Liver (tissue), 9 donors: ENCODE results near the gene VPS35. TPM values are rescaled to one million over a fixed set of nuclear protein-coding genes. Genes with fewer than 3 reads are reported as not detected.

Source experiments
- DNase-seq: peaks from one replicate; pipeline ENCODE4 v3.0.0-alpha.2; 2017; ENCODE audit warnings: low spot score
- H3K27ac ChIP-seq, 2 donors: one replicate each; pipeline ENCODE4 v1.7.0; 2013; ENCODE audit warnings: inconsistent platforms in 2 of 2, low read length in 2 of 2, control low read depth in 1 of 2, low read depth in 1 of 2, mild to moderate bottlenecking in 1 of 2
- H3K27me3 ChIP-seq, 4 donors: one replicate each; pipeline versions ENCODE4 v1.6.1 to v1.7.0; 2013; ENCODE audit warnings: low read length in 3 of 4, inconsistent platforms in 1 of 4, mild to moderate bottlenecking in 1 of 4, moderate library complexity in 1 of 4; ENCODE audit not compliant: control insufficient read depth in 4 of 4, insufficient read depth in 4 of 4
- H3K36me3 ChIP-seq, 4 donors: one replicate each; pipeline versions ENCODE4 v1.6.1 to v1.7.0; 2013; ENCODE audit warnings: low read length in 3 of 4, mild to moderate bottlenecking in 3 of 4, low read depth in 1 of 4, moderate library complexity in 1 of 4; ENCODE audit not compliant: control insufficient read depth in 4 of 4, insufficient read depth in 3 of 4
- H3K4me1 ChIP-seq, 4 donors: one replicate each; pipeline versions ENCODE4 v1.6.1 to v1.7.0; 2013; ENCODE audit warnings: low read length in 3 of 4, mild to moderate bottlenecking in 3 of 4, moderate library complexity in 1 of 4; ENCODE audit not compliant: control insufficient read depth in 4 of 4, insufficient read depth in 4 of 4
- H3K4me3 ChIP-seq, 3 donors: one replicate each; pipeline versions ENCODE4 v1.6.1 to v1.7.0; 2013; ENCODE audit warnings: low read length in 3 of 3, control low read depth in 1 of 3, low read depth in 1 of 3, mild to moderate bottlenecking in 1 of 3
- H3K9ac ChIP-seq, 2 donors: one replicate each; pipeline ENCODE4 v1.7.0; 2013; ENCODE audit warnings: low read length in 2 of 2, mild to moderate bottlenecking in 2 of 2, moderate library complexity in 2 of 2, control low read depth in 1 of 2, low read depth in 1 of 2
- H3K9me3 ChIP-seq, 4 donors: one replicate each; pipeline versions ENCODE4 v1.6.1 to v1.7.0; 2013; ENCODE audit warnings: low read length in 3 of 4; ENCODE audit not compliant: control insufficient read depth in 4 of 4
- CTCF ChIP-seq: fragments of 150-350 bp; IDR thresholded peaks from 2 replicates; pipeline ENCODE4 v1.5.1; 2017; ENCODE audit warnings: improper control_type of control experiment, low read depth, low read length; ENCODE audit not compliant: missing input control
- EGR1 ChIP-seq, 2 donors: IDR thresholded peaks; 2 replicates each; pipeline ENCODE4 v1.6.1; 2016 to 2018; ENCODE audit warnings: antibody characterized with exemption in 2 of 2, low read depth in 2 of 2
- FOXA1 ChIP-seq: IDR thresholded peaks from 2 replicates; pipeline ENCODE4 v1.6.1; 2016; ENCODE audit warnings: antibody characterized with exemption
- FOXA2 ChIP-seq: IDR thresholded peaks from 2 replicates; pipeline ENCODE4 v1.6.1; 2016; ENCODE audit warnings: antibody characterized with exemption
- GABPA ChIP-seq, 2 donors: IDR thresholded peaks in 1 of 2; conservative IDR thresholded peaks in 1 of 2; 2 replicates each; pipeline ENCODE4 v1.6.1; 2016; ENCODE audit warnings: antibody characterized with exemption in 2 of 2, mild to moderate bottlenecking in 1 of 2, moderate library complexity in 1 of 2
- HNF4A ChIP-seq, 2 donors: conservative IDR thresholded peaks; 2 replicates each; pipeline ENCODE4 v1.6.1; 2016; ENCODE audit warnings: antibody characterized with exemption in 2 of 2, mild to moderate bottlenecking in 2 of 2
- HNF4G ChIP-seq: IDR thresholded peaks from 2 replicates; pipeline ENCODE4 v1.6.1; 2016; ENCODE audit warnings: antibody characterized with exemption
- JUND ChIP-seq, 2 donors: IDR thresholded peaks; 2 replicates each; pipeline ENCODE4 v1.6.1; 2016; ENCODE audit warnings: antibody characterized with exemption in 2 of 2
- MAX ChIP-seq: IDR thresholded peaks from 2 replicates; pipeline ENCODE4 v1.6.1; 2016; ENCODE audit warnings: antibody characterized with exemption
- NR2F2 ChIP-seq: IDR thresholded peaks from 2 replicates; pipeline ENCODE4 v1.6.1; 2016; ENCODE audit warnings: antibody characterized with exemption
- REST ChIP-seq: IDR thresholded peaks from 2 replicates; pipeline ENCODE4 v1.6.1; 2016; ENCODE audit warnings: antibody characterized with exemption, mild to moderate bottlenecking
- RXRA ChIP-seq, 2 donors: IDR thresholded peaks; 2 replicates each; pipeline ENCODE4 v1.6.1; 2017 to 2018; ENCODE audit warnings: antibody characterized with exemption in 2 of 2, mild to moderate bottlenecking in 1 of 2
- SP1 ChIP-seq: IDR thresholded peaks from 2 replicates; pipeline ENCODE4 v1.6.1; 2018; ENCODE audit warnings: antibody characterized with exemption, mild to moderate bottlenecking
- TAF1 ChIP-seq: conservative IDR thresholded peaks from 2 replicates; pipeline ENCODE4 v1.6.1; 2016; ENCODE audit warnings: antibody characterized with exemption, mild to moderate bottlenecking
- YY1 ChIP-seq: IDR thresholded peaks from 2 replicates; pipeline ENCODE4 v1.6.1; 2016; ENCODE audit warnings: antibody characterized with exemption, mild to moderate bottlenecking
- WGBS: extraction: QIAGEN DNeasy Blood & Tissue Kit; methylation state at CpG from one replicate; pipeline ENCODE4 v1.1.7; 2013; 5-methylcytosine and 5-hydroxymethylcytosine counted together
- polyA plus RNA-seq, 2 donors: library from polyadenylated mRNA; stranded (reverse) in 1 of 2; unstranded in 1 of 2; fragments of 200-250 nt in 1 of 2; fragments of >200 nt in 1 of 2; fragmentation: Nextera tagmentation in 1 of 2; extraction: Ambion mirVana in 1 of 2; gene quantifications; one replicate each; pipeline versions ENCODE4 v1.2.1 to v1.2.3, GENCODE V29; 2013 to 2015
- total RNA-seq, 2 donors: library from RNA; depleted of rRNA; stranded (reverse); fragments of >200 nt; gene quantifications; one replicate each; pipeline ENCODE4 v1.2.3, GENCODE V29; 2014
- TF ChIP-seq, protein P1 (sequence below): IDR thresholded peaks from 2 replicates; pipeline ENCODE4 v1.6.1; 2016; ENCODE audit warnings: antibody characterized with exemption
- donor health status: healthy.
- donor health status: healthy.
- donor health status: healthy.
- donor health status: healthy.
- donor health status: healthy.

VPS35 gene
- total and polyA plus RNA-seq, 4 donors, result 10.5 to 52.7 (median 23.6) TPM

GRCh38 chr16:46614006-46614405, 75.0 kb downstream of the VPS35 start:
- Histone ChIP-seq H3K4me3 (no peak overlapping the region), H3K4me1 (no peaks in the 10 kb centered on the region), H3K9ac (no peak overlapping the region), H3K9me3 (no peaks in the 10 kb centered on the region), H3K27ac (no peak overlapping the region), H3K27me3 (no peaks in the 10 kb centered on the region), H3K36me3 (no peaks in the 10 kb centered on the region)
- DNase-seq, result no peak
- 77% methylated on average over 4 of the region's 4 CpGs for WGBS
- TF ChIP-seq EGR1 (IDR thresholded peaks at IDR 0.05; ENCODE audit: low read depth in 2 of 2) (no peak), HNF4A (conservative IDR thresholded peaks at IDR 0.05) (no peak), HNF4G (no peak), FOXA2 (no peak), FOXA1 (no peak), SP1 (no peak), GABPA (IDR thresholded peaks at IDR 0.05 in 1 of 2, conservative IDR thresholded peaks at IDR 0.05 in 1 of 2) (no peak), REST (no peak), RXRA (IDR thresholded peaks at IDR 0.05) (no peak), CTCF (no peak)
- TF ChIP-seq, protein P1, sequence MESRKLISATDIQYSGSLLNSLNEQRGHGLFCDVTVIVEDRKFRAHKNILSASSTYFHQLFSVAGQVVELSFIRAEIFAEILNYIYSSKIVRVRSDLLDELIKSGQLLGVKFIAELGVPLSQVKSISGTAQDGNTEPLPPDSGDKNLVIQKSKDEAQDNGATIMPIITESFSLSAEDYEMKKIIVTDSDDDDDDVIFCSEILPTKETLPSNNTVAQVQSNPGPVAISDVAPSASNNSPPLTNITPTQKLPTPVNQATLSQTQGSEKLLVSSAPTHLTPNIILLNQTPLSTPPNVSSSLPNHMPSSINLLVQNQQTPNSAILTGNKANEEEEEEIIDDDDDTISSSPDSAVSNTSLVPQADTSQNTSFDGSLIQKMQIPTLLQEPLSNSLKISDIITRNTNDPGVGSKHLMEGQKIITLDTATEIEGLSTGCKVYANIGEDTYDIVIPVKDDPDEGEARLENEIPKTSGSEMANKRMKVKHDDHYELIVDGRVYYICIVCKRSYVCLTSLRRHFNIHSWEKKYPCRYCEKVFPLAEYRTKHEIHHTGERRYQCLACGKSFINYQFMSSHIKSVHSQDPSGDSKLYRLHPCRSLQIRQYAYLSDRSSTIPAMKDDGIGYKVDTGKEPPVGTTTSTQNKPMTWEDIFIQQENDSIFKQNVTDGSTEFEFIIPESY, result no peak

DNA sequence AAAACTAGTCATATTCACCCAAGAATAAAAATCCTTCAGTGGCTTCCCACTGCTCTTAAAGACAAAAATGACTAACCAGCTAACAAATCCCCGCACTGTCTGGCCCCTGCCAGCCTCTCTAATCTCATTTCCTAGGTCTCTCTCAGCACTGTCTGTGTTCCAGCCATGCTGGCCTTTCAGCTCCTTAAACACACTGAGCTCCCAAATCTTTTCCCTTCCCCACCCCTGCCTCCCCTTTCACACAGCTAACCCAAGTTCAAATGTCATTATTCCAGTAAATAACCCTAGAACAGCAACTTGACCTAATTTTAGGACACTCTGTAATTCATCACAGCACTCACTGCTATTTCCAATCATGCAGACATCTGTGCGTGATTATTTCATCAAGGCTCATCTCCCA, 75.6 kb downstream of the VPS35 start:
- Histone ChIP-seq H3K27ac (no peak overlapping the region), H3K9ac (no peak overlapping the region), H3K27me3 (no peaks in the 10 kb centered on the region), H3K4me3 (no peak overlapping the region), H3K9me3 (no peaks in the 10 kb centered on the region), H3K4me1 (no peaks in the 10 kb centered on the region), H3K36me3 (no peaks in the 10 kb centered on the region)
- WGBS, result 87% methylated on average over 2 of the region's 2 CpGs
- DNase-seq, result no peak
- TF ChIP-seq NR2F2 (no peak), EGR1 (IDR thresholded peaks at IDR 0.05; ENCODE audit: low read depth in 2 of 2) (no peak), GABPA (IDR thresholded peaks at IDR 0.05 in 1 of 2, conservative IDR thresholded peaks at IDR 0.05 in 1 of 2) (no peak), MAX (no peak), TAF1 (no peak), REST (no peak), HNF4A (conservative IDR thresholded peaks at IDR 0.05) (no peak), YY1 (no peak), FOXA2 (no peak), JUND (IDR thresholded peaks at IDR 0.05) (no peak), CTCF (no peak), RXRA (IDR thresholded peaks at IDR 0.05) (no peak)
- TF ChIP-seq, protein P1, result no peak
